ENCODE results near the gene CDC14A.

- no peak for TF ChIP-seq CTCF (IDR thresholded peaks at IDR 0.05)
- TF ChIP-seq POLR2A (IDR thresholded peaks at IDR 0.05): no peak
These were observed 60.7 kb downstream of the CDC14A start for GRCh38 chr1:100413035-100413434.

Measured in heart left ventricle (tissue), 13 donors.